Nucleus accumbens (tissue), 56 donors: ENCODE data around the gene BEST1.

Experiments
- DNase-seq, 56 donors: peaks; one replicate each; lab custom pipeline; 2025; lab: John Stamatoyannopoulos, UW

Gene BEST1

DNA sequence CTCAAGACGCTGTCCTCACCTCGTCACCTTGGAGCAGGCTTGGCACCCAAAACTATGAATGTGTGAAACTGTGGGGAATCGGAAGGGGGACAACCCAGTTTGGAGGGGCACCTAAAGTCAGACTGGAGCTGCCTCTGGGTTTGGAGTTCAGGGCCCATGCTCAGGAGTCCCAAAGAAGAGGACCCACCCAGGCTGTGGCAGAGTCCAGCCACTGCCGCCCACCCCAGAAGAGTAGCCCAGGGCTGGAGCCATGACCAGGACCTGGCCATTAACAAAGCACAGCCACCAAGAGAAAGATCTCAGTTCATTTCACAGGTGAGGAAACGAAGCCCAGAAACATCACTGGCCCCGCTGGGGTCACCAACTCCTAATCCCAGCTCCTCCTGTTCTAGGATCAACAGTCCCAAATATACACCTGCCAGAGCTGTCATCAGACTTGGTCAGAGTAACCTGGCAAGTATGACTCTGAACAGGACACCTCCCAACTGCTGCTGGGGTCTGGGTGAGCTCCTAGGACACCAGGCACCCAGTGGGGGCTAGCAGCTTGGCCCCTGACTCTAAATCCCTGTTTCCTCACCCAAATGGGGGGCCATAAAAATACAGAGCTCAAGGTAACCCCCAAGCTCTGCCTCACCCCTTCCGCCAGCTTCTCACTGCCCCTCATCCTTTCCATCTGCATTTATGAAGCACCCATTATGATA, 35.5 kb upstream of the BEST1 start:
- DNase-seq: no peak

DNA sequence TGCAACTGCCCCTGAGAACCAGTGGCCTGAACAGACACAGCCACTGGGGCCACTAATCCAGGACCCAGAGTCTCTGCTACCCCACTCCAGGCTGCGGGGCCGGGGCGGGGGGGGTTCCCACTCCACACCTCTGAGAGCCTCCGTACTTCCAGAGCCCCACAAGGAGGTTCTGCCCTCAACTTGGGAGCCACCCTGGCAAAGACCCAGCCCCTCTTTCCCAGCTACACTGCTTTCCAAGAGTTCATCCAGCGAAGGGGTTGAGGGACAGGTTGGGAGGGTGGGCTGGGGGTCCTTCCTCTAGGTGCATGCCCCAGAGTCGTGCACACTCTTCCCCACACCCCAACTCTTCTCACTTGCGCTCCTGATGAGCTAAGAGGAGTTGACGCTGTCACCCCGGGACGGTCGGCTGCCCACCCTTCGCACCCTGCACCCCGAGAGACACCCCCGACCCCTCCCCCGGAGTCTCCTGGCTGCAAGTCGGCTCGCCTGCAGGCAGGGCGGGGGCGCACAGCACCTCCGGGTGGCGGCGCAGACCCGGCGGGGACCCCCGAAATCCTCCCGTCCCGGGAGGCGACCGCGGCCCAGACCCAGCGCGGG, 33.3 kb upstream of the BEST1 start:
- DNase-seq: peak in 1 of 56 donors; percentile 59

DNA sequence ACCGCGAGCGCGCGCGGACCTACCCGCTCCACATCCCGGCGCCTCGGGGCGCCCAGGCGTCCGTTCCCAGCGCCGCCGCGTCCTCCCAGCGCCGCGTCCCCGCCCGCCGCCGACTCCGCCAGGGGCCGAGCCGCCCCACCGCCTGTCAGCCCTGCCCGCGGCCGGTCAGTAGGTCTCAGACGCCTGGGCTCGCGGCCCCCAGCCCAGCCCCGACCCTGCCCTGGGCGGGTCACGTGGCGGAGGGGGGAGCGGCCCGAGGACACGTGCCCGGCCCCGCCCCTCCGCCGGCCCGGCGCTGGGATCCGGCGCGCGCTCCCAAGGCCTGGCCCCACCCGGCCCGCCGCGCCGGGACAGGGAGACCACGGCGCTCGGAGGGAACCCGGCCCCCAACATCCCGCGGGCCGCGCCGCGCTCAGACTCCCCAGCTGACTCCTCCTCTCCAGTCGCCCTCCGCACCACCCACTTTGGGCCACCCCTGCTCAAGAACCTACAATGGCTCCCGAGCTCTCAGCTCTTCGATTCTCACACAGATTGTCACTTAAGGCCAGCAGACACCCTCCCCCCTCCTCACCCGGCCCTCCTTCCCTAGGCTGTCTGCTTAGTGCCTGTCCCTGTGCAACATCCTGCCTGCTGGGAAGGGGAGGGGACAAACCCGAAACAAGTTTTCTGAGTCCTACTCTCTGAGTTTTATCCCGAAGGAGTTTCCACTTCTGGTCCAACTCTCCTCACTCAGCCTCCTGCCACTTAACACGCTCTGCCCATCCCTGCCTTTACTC, 32.6 kb upstream of the BEST1 start, which contains the start of gene RAB3IL1:
TSS of gene RAB3IL1 (minus strand) at position 233 of the 776 bp plus-strand sequence. CDS start at position 34, 199 bp downstream.
- peak in 35 of 56 donors; percentile 21 to 82 (median 40) for DNase-seq

DNA sequence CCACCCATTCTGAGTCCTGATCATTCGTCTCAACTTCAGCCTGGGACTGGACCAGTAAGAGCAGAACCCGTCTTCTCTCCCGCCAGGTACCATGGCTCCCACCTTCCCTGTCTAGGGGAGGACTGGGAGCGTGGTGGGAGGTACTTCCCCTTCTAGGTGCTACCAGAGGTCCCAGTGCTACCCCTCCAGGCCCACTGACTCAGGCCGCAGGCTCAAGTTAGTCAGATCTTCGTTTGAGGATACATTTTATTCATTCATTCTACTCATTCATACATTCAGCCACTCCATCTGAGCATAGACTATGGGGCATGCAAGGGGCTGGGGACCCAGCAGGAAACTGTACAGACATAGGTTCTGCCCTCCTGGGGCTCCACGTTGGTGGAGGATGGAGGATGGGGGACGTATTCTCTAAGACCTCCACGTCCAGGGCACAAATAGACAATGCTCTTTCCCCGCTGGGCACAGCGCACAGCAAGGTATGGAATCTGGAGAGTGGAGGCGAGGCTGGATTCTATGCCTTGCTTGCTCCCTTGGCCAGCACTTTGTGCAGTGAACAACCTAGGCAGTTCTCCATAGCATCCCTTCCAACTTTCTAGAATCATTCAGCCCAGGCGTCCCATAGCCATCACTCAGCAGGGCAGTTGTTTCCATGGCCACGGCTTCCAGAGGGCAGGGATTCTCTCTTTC, 31.8 kb upstream of the BEST1 start:
- no peak for DNase-seq

DNA sequence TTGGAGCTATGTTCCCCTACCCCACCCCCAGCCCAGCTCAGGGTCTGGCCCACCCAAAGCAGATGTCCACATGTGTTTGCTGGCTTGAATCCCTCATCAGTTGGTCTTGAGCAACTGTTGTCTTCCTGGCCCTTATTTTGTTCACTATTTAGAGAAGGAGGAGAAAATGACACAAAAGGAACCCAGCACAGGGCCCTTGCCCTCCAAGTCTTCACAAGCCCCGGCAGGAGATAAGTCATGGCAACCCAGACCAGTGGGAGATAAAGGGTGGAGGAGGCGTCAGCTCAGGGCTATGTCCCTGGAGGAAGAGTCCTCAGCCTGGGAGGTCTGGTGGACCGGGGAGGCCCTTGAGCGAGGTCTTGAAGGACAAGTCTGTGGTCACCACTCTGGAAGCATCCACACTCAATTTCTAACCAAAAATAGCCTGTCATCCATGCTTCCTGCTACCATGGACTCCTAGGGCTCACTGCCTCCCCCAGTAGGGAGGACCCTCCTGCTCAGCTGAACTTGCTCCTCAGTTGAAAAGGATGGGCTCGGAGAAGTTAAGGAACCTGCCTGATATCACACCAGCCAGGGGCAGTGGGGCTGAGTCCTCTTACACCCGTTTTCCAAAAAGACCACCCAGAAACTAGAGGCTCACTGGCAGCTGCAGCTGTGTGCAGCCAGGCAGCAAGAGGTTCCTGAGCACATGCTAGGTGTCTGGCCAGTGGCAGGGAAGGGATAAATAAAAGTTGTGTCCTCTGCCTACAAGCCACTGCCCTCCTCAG, 31.0 kb upstream of the BEST1 start:
- DNase-seq: no peak

DNA sequence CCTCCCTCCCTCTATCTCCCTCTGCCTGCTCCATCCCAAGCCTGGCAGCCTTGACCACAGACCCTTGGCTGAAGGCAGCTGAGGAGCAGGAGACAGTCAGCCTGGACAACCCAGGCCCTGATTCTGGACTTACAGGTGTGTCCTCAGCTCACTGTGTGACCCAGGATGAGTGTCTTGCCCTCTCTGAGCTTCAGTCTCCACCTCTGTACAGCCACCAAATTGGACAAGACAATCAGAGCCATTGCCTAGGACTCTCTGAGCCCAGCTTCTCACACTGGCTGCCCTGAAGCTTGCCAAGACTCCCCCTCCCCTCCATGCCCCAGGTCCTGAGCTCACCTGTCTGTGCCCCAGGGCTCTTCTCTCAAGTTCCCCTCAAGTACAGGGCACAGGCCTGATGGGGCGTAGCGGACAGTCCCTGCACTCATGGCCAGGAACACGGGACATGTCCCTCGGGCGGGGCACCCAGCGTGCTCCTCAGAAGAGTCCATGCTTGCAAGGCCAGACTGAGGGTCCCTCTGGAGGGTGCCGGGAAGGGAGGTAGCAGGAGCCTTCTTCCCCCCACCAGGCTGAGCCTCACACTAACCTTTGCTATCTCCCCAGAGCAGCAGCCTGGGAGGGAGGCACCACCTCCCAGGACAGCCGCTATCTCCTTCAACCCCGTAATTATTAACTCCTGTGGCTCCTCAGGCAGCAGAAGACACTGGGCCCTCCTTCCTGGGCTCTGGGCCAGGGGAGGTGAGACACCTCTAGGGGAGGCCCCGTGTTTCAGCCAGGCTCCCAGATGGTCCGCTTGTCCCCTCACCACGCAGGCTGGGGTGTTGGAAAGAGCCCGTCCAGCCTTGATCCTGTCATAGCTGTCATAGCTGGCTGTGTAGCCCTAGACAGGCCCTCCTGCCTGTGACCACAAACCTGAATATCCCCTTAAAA, 30.2 kb upstream of the BEST1 start:
- DNase-seq: no peak

DNA sequence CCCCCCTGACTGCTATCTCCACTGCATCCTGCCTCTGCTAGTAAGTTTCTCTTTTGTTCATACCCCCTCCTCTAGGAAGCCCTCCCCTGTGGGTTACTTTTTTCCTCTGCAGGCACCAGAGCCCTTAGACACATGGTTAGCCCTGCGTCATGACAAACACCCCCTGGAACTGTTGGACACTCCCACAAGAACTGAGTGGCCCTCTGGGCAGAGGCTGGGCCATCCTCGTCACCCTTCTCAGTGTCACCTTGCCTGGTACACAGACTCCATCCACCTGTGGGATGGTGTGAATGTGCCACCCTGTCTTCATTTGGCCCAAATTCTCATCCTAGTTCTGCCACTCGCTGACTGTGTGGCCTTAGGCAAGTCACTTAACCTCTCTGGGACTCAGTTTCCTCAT, 28.7 kb upstream of the BEST1 start:
- no peak for DNase-seq

DNA sequence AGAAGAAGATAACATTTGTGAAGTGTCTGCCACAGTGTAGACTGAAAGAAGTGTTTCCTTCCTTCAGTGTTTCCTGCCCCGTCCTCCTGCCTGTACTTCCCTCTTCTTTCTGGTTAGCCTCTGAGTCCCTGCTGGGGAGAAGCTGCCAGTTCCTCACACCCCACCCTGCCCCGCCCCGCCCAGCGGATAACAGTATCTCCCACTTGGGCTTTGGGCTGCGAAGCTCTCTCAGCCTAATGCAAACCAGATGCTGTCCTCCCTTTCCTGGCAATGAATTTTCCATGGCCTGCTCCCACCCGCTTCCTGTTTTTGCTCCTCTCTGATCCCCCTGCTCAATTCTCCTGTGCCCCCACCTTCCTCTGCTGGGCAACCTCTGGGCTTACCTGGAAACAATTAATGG, 27.6 kb upstream of the BEST1 start:
- DNase-seq: peak in 2 of 56 donors; percentile 18 to 19

DNA sequence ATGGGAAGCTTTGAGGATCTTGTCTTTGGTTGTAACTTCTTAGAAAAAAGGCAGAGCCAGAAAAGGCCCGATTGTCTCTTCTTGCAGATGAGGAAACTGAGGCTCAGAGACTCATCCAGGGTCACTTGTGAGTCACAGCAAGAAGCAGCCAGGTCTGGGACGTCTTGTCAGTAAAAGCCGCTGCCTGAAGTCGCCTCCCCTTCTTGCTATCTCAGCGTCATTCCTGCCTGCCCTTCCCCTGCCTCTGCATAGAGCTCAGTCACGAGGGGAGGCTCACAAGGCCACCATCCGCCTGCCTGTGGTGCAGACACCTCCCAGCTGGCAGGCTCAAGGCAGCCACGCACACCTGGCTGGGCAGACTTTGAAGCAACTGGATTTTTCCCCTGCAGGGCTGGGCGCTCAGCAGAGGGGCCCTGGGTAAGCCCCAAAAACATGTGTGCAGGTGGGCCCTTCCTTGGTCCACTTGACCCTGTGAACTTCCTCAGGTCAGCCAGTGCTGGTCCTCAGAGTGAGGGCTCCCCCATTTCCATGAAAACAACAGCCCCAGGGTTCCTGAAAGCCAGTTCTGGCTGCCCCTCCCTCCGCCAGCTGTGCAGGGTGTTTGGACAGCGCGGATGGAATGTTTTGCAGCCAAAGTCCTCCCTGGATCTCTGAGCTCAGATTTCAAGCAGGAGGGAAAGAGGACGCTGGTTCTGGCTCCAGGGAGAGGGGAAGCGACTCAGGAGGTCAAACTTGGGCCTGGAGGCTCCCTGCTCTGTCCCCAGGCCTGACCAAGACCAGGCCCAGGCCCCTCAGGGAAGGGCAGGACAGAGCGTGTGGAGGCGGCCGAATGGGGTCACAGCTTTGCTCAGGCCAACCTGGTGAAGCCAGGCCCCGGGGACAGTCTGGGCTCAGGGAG, 26.7 kb upstream of the BEST1 start:
- peak in 3 of 56 donors; percentile 14 to 24 (median 14) for DNase-seq

DNA sequence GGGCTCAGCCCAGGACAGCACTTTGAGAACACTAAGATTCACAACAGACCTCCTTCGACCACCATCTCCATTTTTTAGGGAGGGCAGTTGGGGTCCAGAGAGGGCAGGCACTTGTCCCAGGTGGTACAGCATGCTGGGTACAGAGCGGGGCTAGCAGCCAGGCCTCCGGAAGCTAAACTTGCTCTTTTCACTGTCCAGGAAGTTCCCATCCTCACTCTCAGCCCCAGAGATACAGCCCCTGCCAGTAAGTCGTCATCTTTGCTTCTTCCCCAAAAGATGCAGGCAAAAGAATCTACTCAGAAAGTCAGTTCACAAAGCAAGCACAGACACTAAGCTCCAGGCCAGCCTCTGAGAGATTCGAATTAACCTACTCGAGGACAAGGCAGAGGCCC, 26.1 kb upstream of the BEST1 start:
- DNase-seq: no peak

DNA sequence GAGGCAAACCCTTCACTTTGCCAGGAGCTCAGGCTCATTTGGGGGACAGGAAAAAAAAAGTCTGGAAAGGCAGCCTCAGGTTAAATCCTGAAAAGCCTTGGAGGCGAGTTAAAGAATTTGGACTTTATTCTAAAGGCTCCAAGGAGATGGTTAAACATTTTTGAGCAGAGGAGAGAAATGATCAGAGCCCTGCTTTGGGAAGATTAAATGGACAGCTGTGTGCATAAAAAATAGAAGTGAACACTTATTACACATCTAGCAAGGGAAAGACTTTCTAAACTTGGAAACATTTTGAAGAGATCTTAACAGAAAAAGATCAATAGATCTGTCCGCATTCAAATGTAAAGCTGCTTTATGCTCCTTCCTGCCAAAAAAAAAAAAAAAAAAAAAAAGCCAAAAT, 24.4 kb upstream of the BEST1 start:
- no peak for DNase-seq

DNA sequence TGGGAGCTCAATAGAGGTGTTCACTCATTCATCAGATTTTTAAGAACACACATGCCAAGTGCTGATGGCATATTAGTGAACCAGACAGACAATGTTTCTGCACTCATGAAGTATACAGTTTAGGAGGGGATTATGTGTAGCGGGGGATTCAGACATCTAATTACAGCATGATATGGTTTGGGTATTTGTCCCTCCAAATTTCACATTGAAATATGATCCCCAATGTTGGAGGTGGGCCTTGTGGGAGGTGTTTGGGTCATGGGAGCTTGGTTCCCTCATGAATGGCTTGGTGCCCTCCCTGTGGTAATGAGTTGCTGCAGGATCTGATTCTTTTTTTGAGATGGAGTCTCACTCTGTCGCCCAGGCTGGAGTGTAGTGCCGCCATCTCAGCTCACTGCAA, 23.9 kb upstream of the BEST1 start:
- DNase-seq: no peak

DNA sequence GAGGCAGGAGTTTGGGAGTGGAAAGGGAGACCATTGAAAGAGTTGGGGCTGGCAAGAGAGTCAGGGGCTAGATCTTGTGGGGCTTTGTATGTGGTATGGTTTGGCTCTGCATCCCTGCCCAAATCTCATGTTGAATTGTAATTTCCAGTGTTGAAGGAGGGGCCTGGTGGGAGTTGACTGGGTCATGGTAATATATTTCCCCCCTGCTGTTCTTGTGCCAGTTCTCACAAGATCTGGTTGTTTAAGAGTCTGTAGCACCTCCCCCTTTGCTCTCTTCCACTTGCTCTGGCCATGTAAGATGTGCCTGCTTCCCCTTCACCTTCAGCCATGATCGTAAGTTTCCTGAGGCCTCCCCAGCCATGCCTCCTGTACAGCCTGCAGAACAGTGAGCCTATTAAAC, 22.6 kb upstream of the BEST1 start:
- no peak for DNase-seq

DNA sequence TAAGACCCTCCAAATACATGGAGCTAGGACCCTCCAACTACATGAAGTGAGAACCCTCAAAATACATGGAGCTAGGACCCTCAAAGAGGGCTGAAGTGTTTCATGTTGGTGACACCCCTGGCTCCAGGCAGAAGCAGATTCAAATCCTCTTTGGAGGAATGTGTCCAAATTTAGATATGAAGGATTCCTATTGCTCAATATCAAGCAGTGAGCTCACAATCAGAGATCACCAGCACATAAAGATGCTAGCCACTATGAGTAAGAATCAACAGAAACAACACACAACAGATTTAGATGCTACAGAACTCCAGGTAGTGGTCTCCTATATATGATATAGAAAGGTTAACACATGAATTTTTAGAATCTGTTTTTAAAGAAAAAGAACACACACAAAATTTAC, 21.5 kb upstream of the BEST1 start:
- no peak for DNase-seq

DNA sequence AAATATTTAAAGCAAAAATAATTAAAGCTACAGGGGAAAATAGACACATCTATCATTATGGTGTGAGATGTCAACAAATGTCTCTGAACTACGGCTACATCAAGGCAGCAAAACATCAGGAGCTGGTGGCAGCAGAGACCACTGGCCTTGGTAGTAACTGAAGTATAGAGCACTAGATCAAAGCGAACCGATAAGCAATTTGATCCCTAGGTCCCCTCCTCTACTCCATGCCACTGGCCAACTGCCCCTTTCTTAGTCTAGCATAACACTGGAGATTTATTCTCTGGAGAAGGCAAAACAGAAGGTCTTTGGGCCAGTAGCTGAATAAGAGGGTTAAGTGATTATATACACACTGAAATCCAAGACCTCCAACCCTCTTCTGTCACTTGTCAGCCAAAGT, 19.2 kb upstream of the BEST1 start:
- no peak for DNase-seq

DNA sequence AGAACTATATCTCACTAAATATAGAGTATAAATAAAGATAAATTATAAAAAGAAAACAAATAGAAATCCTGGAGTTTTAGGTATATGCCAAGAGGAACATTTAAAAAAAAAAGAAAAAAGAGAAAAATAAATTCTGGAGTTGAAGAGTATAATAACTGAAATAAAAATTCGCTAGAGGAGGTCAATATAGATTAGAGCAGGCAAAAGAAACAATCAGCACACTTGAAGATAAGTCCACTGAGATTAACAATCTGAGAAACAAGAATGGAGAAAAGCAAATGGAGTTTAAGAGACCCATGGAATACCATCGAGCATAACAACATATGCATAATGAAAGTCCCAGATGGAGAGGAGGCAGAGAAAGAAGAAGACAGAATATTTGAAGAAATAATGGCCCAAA, 14.3 kb upstream of the BEST1 start:
- no peak for DNase-seq

DNA sequence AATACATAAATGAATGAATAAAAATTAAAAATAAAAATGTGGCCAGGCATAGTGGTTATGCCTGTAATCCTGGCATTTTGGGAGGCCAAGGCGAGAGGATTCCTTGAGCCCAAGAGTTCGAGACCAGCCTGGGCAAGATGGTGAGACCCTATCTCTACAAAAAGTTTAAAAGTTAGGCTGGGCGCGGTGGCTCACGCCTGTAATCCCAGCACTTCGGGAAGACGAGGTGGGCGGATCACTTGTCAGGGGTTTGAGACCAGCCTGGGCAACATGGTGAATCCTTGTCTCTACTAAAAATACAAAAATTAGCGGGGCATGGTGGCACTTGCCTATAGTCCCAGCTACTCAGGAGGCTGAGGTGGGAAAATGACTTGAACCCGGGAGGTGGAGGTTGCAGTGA, 9.7 kb upstream of the BEST1 start:
- DNase-seq: no peak

DNA sequence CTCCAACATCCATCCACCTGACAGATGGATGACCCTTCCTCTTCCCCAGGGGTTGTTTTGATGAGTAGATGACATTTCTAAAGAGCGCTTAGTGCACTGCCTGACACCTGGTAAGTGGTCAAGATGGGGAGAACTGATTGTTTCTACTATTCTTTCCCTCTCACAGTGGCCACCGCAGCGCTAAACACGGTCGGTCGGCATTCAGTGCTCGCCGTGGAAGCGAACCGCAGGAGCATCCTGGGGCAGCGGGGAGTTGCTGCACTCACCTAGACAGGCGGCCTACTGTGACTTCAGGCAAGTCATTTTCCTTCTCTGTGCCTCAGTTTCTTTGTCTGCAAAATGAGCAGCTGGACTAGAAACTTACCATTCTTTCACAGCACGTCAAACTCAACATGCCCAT, 5.0 kb upstream of the BEST1 start:
- DNase-seq: no peak
